ENCODE results near the gene DCTN2. TPM values are rescaled to one million over a fixed set of nuclear protein-coding genes. Genes with fewer than 3 reads are reported as not detected.
"Not testable (repeated sequence)": the region's sequence is repeated elsewhere in the genome, so short reads cannot be mapped to it uniquely, and the experiment has no call there.

Gene DCTN2
- total RNA-seq, 4 donors from 2014 or later = 92.9 to 138 (median 130) TPM

DNA sequence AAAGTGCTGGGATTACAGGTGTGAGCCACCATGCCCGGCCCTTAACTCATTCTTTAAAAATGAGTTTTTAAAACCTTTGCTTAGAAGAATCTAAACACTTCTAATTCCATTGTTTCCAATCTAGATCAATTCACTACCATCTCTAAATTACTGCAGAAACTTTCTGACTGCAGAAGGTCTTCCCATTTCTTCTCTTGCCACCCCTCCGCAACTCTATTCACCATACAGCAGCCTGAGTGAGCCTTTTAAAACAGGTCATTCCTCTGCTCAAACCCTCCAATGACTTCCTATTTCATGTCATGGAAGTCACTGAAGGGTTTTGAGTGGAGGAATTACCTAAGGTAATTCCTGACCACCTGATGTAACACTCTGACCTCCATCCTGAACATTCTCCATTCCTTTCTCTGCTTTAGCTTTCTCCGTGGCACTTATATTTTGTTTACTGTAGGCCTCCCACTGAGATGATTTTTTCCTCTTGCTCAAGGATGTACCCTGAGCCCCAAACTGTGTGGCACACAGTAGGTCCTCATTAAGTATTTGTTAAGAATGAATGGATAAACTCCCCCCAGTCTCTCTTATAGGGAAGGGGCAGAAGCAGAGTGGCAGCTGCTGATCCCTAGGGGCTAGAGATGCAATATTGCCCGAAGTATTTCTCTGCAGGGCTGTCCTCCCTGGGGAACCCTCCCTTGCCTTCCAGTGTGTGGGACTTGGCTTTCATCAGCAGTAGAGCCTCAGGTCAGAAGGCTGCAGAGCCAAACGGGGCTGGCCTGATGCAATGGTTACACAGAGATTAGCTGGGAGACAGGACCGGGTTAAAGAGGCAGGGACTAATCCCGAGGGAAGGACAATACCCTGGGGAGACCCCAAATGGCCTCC is 27.8 kb downstream of the DCTN2 start:
- DNase-seq (ENCODE audit: low spot score in 2 of 2) = no peak
- H3K36me3 ChIP-seq = peaks cover 5 to 35% (median 19%) of the 10 kb centered on the region in 3 donors
- no peaks in the 10 kb centered on the region for H3K9me3 ChIP-seq
- H3K27me3 ChIP-seq = no peaks in the 10 kb centered on the region
- TF ChIP-seq, protein P1, sequence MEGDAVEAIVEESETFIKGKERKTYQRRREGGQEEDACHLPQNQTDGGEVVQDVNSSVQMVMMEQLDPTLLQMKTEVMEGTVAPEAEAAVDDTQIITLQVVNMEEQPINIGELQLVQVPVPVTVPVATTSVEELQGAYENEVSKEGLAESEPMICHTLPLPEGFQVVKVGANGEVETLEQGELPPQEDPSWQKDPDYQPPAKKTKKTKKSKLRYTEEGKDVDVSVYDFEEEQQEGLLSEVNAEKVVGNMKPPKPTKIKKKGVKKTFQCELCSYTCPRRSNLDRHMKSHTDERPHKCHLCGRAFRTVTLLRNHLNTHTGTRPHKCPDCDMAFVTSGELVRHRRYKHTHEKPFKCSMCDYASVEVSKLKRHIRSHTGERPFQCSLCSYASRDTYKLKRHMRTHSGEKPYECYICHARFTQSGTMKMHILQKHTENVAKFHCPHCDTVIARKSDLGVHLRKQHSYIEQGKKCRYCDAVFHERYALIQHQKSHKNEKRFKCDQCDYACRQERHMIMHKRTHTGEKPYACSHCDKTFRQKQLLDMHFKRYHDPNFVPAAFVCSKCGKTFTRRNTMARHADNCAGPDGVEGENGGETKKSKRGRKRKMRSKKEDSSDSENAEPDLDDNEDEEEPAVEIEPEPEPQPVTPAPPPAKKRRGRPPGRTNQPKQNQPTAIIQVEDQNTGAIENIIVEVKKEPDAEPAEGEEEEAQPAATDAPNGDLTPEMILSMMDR (IDR thresholded peaks at IDR 0.05) = no peak
- TF ChIP-seq POLR2A (IDR thresholded peaks at IDR 0.05) = no peak
- 25 to 27% methylated on average over 7 of the region's 7 CpGs for WGBS, 2 donors
- H3K4me3 ChIP-seq = peak overlapping the region; percentile 64 to 91 (median 82)
- peaks cover 0 to 61% (median 46%) of the 10 kb centered on the region in 4 donors for H3K4me1 ChIP-seq
- H3K27ac ChIP-seq = peak overlapping the region; percentile 96 to 100 (median 99)

DNA sequence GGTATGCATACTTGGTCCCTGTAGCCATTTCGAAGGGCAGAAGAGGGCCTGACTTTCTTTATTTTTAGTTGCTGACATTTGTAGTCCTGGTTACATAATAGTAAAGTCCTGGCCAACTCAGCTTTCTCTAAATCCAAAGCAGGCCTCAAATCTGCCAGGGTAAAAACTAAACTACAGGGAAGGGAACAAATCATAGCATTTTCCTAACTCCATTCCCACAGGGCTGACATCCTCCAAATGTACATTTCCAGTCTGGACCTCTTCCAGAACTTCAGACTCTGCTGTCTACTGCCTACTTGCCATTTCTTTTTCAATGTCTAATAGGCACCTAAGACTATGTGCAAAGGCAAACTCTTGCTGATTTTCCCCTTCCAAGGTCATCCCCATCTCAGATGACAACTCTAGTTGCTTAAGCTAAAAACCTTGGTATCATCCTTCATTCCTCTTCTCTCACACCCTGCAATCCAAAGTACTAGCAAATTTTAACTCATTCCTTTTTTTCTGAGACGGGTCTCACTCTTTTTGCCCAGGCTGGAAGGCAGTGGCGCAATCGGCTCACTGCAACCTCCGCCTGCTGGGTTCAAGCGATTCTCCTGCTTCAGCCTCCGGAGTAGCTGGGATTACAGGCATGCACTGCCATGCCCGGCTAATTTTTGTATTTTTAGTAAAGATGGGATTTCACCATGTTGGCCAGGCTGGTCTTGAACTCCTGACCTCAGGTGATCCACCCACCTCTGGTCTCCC is 28.6 kb downstream of the DCTN2 start:
- H3K9me3 ChIP-seq = no peaks in the 10 kb centered on the region
- peak overlapping the region in 3 of 4 donors; percentile 98 to 100 (median 100) for H3K27ac ChIP-seq
- TF ChIP-seq EP300 (IDR thresholded peaks at IDR 0.05) (no peak), POLR2A (IDR thresholded peaks at IDR 0.05) (no peak)
- TF ChIP-seq, protein P1 (IDR thresholded peaks at IDR 0.05) = no peak
- no peak for DNase-seq (ENCODE audit: low spot score in 2 of 2)
- peak overlapping the region in 2 of 4 donors; percentile 84 to 91 for H3K4me3 ChIP-seq
- peaks cover 5 to 42% (median 23%) of the 10 kb centered on the region in 3 donors for H3K36me3 ChIP-seq
- peaks cover 0 to 53% (median 38%) of the 10 kb centered on the region in 4 donors for H3K4me1 ChIP-seq
- H3K27me3 ChIP-seq = no peaks in the 10 kb centered on the region
- 64 to 73% methylated on average over 8 of the region's 8 CpGs for whole genome bisulfite sequencing, 2 donors

DNA sequence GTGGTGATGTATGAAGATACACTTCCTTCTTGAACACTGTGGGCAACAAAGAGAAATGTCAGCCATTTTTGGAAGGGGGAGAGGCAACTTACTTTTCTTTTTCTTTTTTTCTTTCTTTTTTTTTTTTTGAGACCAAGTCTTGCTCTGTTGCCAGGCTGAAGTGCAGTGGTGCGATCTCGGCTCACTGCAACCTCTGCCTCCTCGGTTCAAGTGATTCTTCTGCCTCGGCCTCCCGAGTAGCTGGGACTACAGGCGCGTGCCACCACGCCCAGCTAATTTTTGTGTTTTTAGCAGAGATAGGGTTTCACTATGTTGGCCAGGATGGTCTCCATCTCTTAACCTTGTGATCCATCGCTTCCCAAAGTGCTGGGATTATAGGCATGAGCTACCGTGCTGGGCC is 29.3 kb downstream of the DCTN2 start:
- H3K9me3 ChIP-seq; DNase-seq (ENCODE audit: low spot score in 2 of 2); H3K27me3 ChIP-seq: not testable (repeated sequence)
- peaks cover 0 to 51% (median 37%) of the 10 kb centered on the region in 4 donors for H3K4me1 ChIP-seq
- H3K36me3 ChIP-seq = peaks cover 5 to 48% (median 29%) of the 10 kb centered on the region in 3 donors
- peak overlapping the region in 3 of 4 donors; percentile 98 to 100 (median 100) for H3K27ac ChIP-seq
- peak overlapping the region in 1 of 4 donors; percentile 84 for H3K4me3 ChIP-seq
- 87 to 88% methylated on average over 10 of the region's 10 CpGs for WGBS, 2 donors

DNA sequence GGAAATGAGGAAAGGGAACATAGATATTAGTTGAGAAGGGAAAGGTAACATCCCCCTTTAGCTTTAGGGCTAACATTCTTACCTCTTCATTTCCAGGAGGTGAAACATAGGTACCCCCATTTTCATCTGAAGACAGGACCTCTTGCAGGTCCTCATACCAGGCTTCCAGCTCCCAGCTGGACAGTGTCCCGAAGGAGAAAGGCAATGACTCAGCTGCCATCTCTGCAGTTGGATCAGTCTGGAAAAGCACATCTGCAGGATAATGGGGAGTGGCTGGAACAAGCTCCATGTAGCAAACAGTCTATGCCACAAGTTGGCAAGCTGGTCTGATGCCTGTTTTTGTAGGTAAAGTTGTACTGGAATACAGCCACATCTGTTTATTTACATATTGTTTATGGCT is 29.8 kb downstream of the DCTN2 start:
- no peak for DNase-seq (ENCODE audit: low spot score in 2 of 2)
- WGBS, 2 donors = 35 to 86% methylated on average over 1 of the region's 1 CpG
- no peaks in the 10 kb centered on the region for H3K9me3 ChIP-seq
- peaks cover 0 to 49% (median 36%) of the 10 kb centered on the region in 4 donors for H3K4me1 ChIP-seq
- H3K36me3 ChIP-seq = peaks cover 5 to 53% (median 35%) of the 10 kb centered on the region in 3 donors
- no peak overlapping the region for H3K4me3 ChIP-seq
- H3K27ac ChIP-seq = peak overlapping the region in 2 of 4 donors; percentile 23 to 100
- no peaks in the 10 kb centered on the region for H3K27me3 ChIP-seq
- TF ChIP-seq POLR2A (IDR thresholded peaks at IDR 0.05) = no peak
- TF ChIP-seq EP300 (IDR thresholded peaks at IDR 0.05) = no peak
- TF ChIP-seq, protein P1 (IDR thresholded peaks at IDR 0.05) = no peak

DNA sequence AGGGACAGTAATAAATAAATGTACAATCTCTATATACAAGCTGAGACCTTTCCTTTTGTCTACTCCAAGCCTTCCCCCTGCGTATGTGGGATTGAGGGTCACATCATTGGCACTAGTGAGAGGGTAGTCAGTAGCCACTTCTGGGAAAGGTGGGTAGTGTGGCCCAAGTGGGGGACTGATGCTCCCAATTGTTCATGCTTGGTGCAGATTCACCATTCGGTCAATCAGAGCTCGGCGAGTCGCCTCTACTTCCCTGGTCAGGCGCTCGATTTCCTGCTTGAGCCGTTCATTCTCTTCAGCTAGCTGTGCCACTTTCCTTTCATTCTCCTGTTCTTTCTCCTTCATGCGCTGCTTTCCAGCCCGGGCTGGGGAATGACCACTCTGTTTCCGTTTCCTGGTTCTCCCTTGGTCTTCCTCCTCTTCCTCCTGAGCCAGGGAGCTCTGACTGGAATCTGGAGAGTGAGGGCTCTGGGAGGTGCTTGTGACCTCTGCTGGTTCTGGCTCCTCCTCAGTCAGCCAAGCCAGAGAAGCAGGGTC is 30.3 kb downstream of the DCTN2 start:
- Histone ChIP-seq H3K4me1 (peaks cover 0 to 44% (median 31%) of the 10 kb centered on the region in 4 donors), H3K27me3 (no peaks in the 10 kb centered on the region), H3K36me3 (peaks cover 5 to 58% (median 38%) of the 10 kb centered on the region in 3 donors), H3K4me3 (no peak overlapping the region), H3K27ac (peak overlapping the region in 2 of 4 donors; percentile 23 to 100), H3K9me3 (no peaks in the 10 kb centered on the region)
- TF ChIP-seq EP300 (IDR thresholded peaks at IDR 0.05) (no peak), POLR2A (IDR thresholded peaks at IDR 0.05) (no peak)
- TF ChIP-seq, protein P1 (IDR thresholded peaks at IDR 0.05) = no peak
- no peak for DNase-seq (ENCODE audit: low spot score in 2 of 2)
- WGBS, 2 donors = 86 to 87% methylated on average over 11 of the region's 11 CpGs
